Measurements from ENCODE around the gene ATP5ME.

Gene ATP5ME

GRCh38 chr4:666822-667544, 7.1 kb downstream of the ATP5ME start:
- peak; percentile 0 for DNase-seq

GRCh38 chr4:666436-666810, 7.7 kb downstream of the ATP5ME start:
- DNase-seq, result no peak

GRCh38 chr4:665751-666435, 8.2 kb downstream of the ATP5ME start:
- DNase-seq, result peak; percentile 0

- DNase-seq, result no peak
These were observed 8.7 kb downstream of the ATP5ME start for GRCh38 chr4:665381-665750.

- no peak for DNase-seq
These were observed 9.3 kb downstream of the ATP5ME start for GRCh38 chr4:664713-665231.

GRCh38 chr4:663438-664428, 10.3 kb downstream of the ATP5ME start:
- peak; percentile 83 for DNase-seq

GRCh38 chr4:663046-663437, 11.0 kb downstream of the ATP5ME start:
- DNase-seq, result no peak

GRCh38 chr4:661881-662761, 12.0 kb downstream of the ATP5ME start:
- peak; percentile 0 for DNase-seq

GRCh38 chr4:661231-661630, 12.8 kb downstream of the ATP5ME start:
- DNase-seq, result no peak

- no peak for DNase-seq
These were observed 13.7 kb downstream of the ATP5ME start for GRCh38 chr4:660401-660800.

- no peak for DNase-seq
These were observed 14.2 kb downstream of the ATP5ME start for GRCh38 chr4:659851-660250.

- no peak for DNase-seq
These were observed 15.1 kb downstream of the ATP5ME start for GRCh38 chr4:658681-659667.

- peak; percentile 74 for DNase-seq
These were observed 16.0 kb downstream of the ATP5ME start for GRCh38 chr4:657834-658667.

- DNase-seq, result no peak
These were observed 16.7 kb downstream of the ATP5ME start for GRCh38 chr4:657338-657833.

- DNase-seq, result no peak
These were observed 17.4 kb downstream of the ATP5ME start for GRCh38 chr4:656436-657337.

- DNase-seq, result no peak
These were observed 18.5 kb downstream of the ATP5ME start for GRCh38 chr4:655464-656151.

GRCh38 chr4:654871-655463, 19.1 kb downstream of the ATP5ME start:
- DNase-seq, result no peak

GRCh38 chr4:654503-654845, 19.6 kb downstream of the ATP5ME start:
- no peak for DNase-seq

All from eye (tissue), 1 donor.